ENCODE measurements around the gene CENPT.

DNA sequence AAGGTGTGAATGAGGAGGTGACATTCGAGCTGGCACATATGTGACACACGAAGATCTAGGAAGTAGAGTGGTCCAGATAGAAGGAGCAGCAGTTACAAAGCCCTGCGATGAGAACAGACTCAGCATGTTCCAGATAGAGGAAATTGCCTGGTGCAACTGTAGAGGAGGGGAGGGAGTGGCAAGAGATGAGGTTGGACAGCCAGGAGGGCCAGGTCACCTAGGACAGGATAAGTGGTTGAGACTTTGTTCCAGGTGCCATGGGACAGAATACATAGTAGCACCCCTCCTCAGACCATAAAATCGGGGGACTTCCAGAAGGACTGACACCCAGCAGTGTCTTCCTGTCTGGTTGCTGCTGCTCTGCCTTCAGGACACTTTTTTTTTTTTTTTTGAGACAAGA lies 11.0 kb upstream of the CENPT start:
- TF ChIP-seq RXRA (IDR thresholded peaks at IDR 0.05; ENCODE audit: insufficient read depth, low read depth, low read length) (no peak), POLR2A (IDR thresholded peaks at IDR 0.05; ENCODE audit: control extremely low read depth in 1 of 2, low read depth in 2 of 2, low read length in 2 of 2) (no peak), SRF (IDR thresholded peaks at IDR 0.05; ENCODE audit: low read depth, low read length) (no peak), POLR2AphosphoS5 (IDR thresholded peaks at IDR 0.05; ENCODE audit: low read depth, low read length) (no peak), EP300 (IDR thresholded peaks at IDR 0.05; ENCODE audit: borderline replicate concordance in 1 of 2, low read depth in 2 of 2, low read length in 2 of 2) (no peak), SIN3A (conservative IDR thresholded peaks at IDR 0.05 in 1 of 2, IDR thresholded peaks at IDR 0.05 in 1 of 2; ENCODE audit: low read depth in 1 of 2, low read length in 2 of 2) (no peak)
